Endothelial cell of umbilical vein (primary cell): Measurements from ENCODE around the gene PTCD1. TPM values are rescaled to one million over a fixed set of nuclear protein-coding genes. Genes with fewer than 3 reads are reported as not detected.

Source experiments
- BruUV-seq: library from RNA; stranded (reverse); fragments of 400-500 nt; replicated peaks from 2 replicates; lab custom pipeline; 2021; lab: Mats Ljungman, UMichigan
- CTCF ChIA-PET: fragments of 300-600, 350-600 bp; sonication (Branson Sonifier 250); formaldehyde crosslinking; loops from one replicate; lab custom pipeline; 2021; ENCODE audit warnings: antibody characterized with exemption, inconsistent platforms; lab: Charles Lee
- POLR2A ChIA-PET: fragments of 300-600, 350-600 bp; sonication (Branson Sonifier 250); formaldehyde crosslinking; loops from one replicate; lab custom pipeline; 2021; ENCODE audit warnings: antibody characterized with exemption, inconsistent platforms; lab: Charles Lee
- DNase-seq: peaks from one replicate; pipeline ENCODE4 v3.0.0-alpha.2; 2011; ENCODE audit warnings: low read depth, low spot score
- FAIRE-seq: peaks from 2 replicates; lab custom pipeline; 2011; peaks lifted over from hg19 to GRCh38; lab: Jason Lieb, UNC
- H2AFZ ChIP-seq: 2 replicates; pipeline ENCODE4 v1.6.0; 2012; ENCODE audit warnings: low read depth, low read length, control low read depth, inconsistent platforms
- H3K27ac ChIP-seq: 2 replicates; pipeline ENCODE4 v1.5.1; 2011; ENCODE audit warnings: low read depth, mild to moderate bottlenecking, control low read depth, low read length, moderate library complexity; ENCODE audit not compliant: insufficient read depth
- H3K27me3 ChIP-seq, 2 experiments: 2 replicates each; pipeline versions ENCODE4 v1.6.0 to v1.6.1; 2011; ENCODE audit warnings: low read length in 2 of 2, mixed read lengths in 1 of 2; ENCODE audit not compliant: control insufficient read depth in 2 of 2, insufficient read depth in 2 of 2
- H3K36me3 ChIP-seq, 2 experiments: 2 replicates in 1 of 2; 3 replicates in 1 of 2; pipeline ENCODE4 v1.5.1; 2011; ENCODE audit warnings: low read length in 2 of 2, mild to moderate bottlenecking in 1 of 2, moderate library complexity in 1 of 2; ENCODE audit not compliant: control insufficient read depth in 2 of 2, insufficient read depth in 2 of 2; ENCODE audit errors: extremely low read depth in 1 of 2
- H3K4me1 ChIP-seq: 3 replicates; pipeline ENCODE4 v1.5.1; 2011; ENCODE audit warnings: mild to moderate bottlenecking, low read length; ENCODE audit not compliant: control insufficient read depth, insufficient read depth; ENCODE audit errors: extremely low read depth
- H3K4me2 ChIP-seq: 2 replicates; pipeline ENCODE4 v1.6.1; 2011; ENCODE audit warnings: low read length, control low read depth, mixed read lengths; ENCODE audit not compliant: insufficient read depth
- H3K4me3 ChIP-seq, 3 experiments: fragments of 200-600 bp in 1 of 3; sonication (generic), shearing (Covaris generic) in 1 of 3; replicated peaks in 1 of 3; 2 replicates each; pipeline ENCODE4 v1.5.1; 2011 to 2016; ENCODE audit warnings: control low read depth in 3 of 3, low read length in 3 of 3, mild to moderate bottlenecking in 2 of 3, inconsistent platforms in 1 of 3, low read depth in 1 of 3, moderate library complexity in 1 of 3; ENCODE audit not compliant: insufficient read depth in 1 of 3
- H3K79me2 ChIP-seq: 2 replicates; pipeline ENCODE4 v1.6.0; 2012; ENCODE audit warnings: low read length, inconsistent platforms; ENCODE audit not compliant: control insufficient read depth, insufficient read depth
- H3K9ac ChIP-seq: replicated peaks from 2 replicates; pipeline ENCODE3; 2011; ENCODE audit warnings: low read length, control low read depth; ENCODE audit not compliant: insufficient read depth; ENCODE audit errors: extremely low read depth
- H3K9me1 ChIP-seq: replicated peaks from 3 replicates; pipeline ENCODE4 v1.6.0; 2011; ENCODE audit warnings: mild to moderate bottlenecking, low read length; ENCODE audit not compliant: control insufficient read depth, insufficient read depth; ENCODE audit errors: extremely low read depth
- H3K9me3 ChIP-seq: replicated peaks from 2 replicates; pipeline ENCODE4 v1.5.1; 2012; ENCODE audit warnings: low read length, inconsistent platforms; ENCODE audit not compliant: control insufficient read depth, insufficient read depth
- H4K20me1 ChIP-seq: replicated peaks from 2 replicates; pipeline ENCODE3; 2011; ENCODE audit warnings: mild to moderate bottlenecking, low read length; ENCODE audit not compliant: control insufficient read depth, insufficient read depth; ENCODE audit errors: extremely low read depth
- JUN ChIP-seq: IDR thresholded peaks from 2 replicates; pipeline ENCODE4 v1.6.1; 2011; ENCODE audit warnings: borderline replicate concordance, low read depth; ENCODE audit not compliant: insufficient read length, insufficient read depth
- POLR2A ChIP-seq: IDR thresholded peaks from 2 replicates; pipeline ENCODE4 v1.6.1; 2012; ENCODE audit warnings: low read depth, mild to moderate bottlenecking, control low read depth, low read length
- POLR2AphosphoS5 ChIP-seq: IDR thresholded peaks from 2 replicates; pipeline ENCODE4 v1.6.1; 2012; ENCODE audit warnings: low read depth, mild to moderate bottlenecking, control low read depth, low read length, moderate library complexity; ENCODE audit not compliant: insufficient read depth
- dilution Hi-C: fragments of 300-500 bp; cut with MboI; formaldehyde crosslinking; loops from one replicate; pipeline ENCODE4 v1.15.0; 2019; ENCODE audit warnings: low sequenced_read_pairs; ENCODE audit not compliant: extremely low pct_ligation_motif_present
- intact Hi-C: fragments of 100-400 bp; cut with micrococcal nuclease; formaldehyde crosslinking; loops from one replicate; pipeline ENCODE4 v1.10.0; 2022
- polyA plus RNA-seq, 4 experiments: library from polyadenylated mRNA; depleted of rRNA in 3 of 4; stranded (reverse) in 3 of 4; unstranded in 1 of 4; fragments of >200 nt; gene quantifications; 2 replicates each; pipeline versions ENCODE4 v1.2.1 to v1.2.3, GENCODE V29; 2011 to 2012; ENCODE audit warnings: missing spikeins in 1 of 4
- total RNA-seq: library from RNA; stranded (reverse); gene quantifications from 2 replicates; pipeline ENCODE4 v1.2.3, GENCODE V29; 2021
- TF ChIP-seq, protein P1 (sequence below), 2 donors: IDR thresholded peaks; 1 replicate in 1 of 2; 2 replicates in 1 of 2; pipeline ENCODE4 v1.5.1; 2011; ENCODE audit warnings: low read length in 2 of 2, mild to moderate bottlenecking in 2 of 2, moderate library complexity in 2 of 2, control low read depth in 1 of 2, inconsistent platforms in 1 of 2, low read depth in 1 of 2; ENCODE audit not compliant: insufficient read depth in 1 of 2; ENCODE audit errors: extremely low read depth in 1 of 2
- TF ChIP-seq, protein P2 (sequence below): IDR thresholded peaks from 2 replicates; pipeline ENCODE4 v1.6.1; 2011; ENCODE audit not compliant: insufficient read depth, insufficient read length

PTCD1 gene
- total and polyA plus RNA-seq, 2 donors (not counting 3 experiments of a cell fraction or from before 2014, with no cell fraction given): 3.8 to 9.6 TPM

DNA sequence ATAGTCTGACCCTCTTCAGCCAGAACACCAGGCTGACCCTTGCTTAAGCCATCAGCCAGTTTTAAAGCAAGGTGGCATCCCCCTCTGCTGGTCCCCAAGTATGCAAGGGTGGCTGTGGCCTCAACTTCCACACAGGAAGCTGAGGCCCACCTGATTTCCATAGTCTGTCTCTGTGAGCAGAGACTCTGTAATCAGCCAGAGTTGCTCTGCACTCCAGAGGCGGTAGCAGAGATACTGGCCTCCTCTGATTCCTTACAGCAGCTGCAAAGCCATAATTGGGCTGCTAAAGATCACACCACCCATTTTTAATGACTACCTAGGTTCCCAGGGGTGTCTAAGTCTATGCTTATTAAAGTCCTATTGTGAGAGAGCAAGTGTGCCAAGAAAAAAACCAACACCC is 32.0 kb downstream of the PTCD1 start:
- no peaks in the 10 kb centered on the region for H3K9me1 ChIP-seq
- dilution Hi-C loops: no loop called here

More for the DNA sequence above, 32.0 kb downstream of the PTCD1 start:
- intact Hi-C loops: no loop called here
- TF ChIP-seq, protein P1, sequence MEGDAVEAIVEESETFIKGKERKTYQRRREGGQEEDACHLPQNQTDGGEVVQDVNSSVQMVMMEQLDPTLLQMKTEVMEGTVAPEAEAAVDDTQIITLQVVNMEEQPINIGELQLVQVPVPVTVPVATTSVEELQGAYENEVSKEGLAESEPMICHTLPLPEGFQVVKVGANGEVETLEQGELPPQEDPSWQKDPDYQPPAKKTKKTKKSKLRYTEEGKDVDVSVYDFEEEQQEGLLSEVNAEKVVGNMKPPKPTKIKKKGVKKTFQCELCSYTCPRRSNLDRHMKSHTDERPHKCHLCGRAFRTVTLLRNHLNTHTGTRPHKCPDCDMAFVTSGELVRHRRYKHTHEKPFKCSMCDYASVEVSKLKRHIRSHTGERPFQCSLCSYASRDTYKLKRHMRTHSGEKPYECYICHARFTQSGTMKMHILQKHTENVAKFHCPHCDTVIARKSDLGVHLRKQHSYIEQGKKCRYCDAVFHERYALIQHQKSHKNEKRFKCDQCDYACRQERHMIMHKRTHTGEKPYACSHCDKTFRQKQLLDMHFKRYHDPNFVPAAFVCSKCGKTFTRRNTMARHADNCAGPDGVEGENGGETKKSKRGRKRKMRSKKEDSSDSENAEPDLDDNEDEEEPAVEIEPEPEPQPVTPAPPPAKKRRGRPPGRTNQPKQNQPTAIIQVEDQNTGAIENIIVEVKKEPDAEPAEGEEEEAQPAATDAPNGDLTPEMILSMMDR (IDR thresholded peaks at IDR 0.05; ENCODE audit: extremely low read depth in 1 of 2, insufficient read depth in 1 of 2, low read depth in 1 of 2, low read length in 2 of 2): no peak
- TF ChIP-seq POLR2A (peak; percentile 33), POLR2AphosphoS5 (no peak), JUN (no peak)
- TF ChIP-seq, protein P2, sequence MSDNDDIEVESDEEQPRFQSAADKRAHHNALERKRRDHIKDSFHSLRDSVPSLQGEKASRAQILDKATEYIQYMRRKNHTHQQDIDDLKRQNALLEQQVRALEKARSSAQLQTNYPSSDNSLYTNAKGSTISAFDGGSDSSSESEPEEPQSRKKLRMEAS: no peak
- H3K4me2 ChIP-seq: peak overlapping the region; percentile 91
- no peaks in the 10 kb centered on the region for H3K9me3 ChIP-seq
- peaks cover 11 to 23% of the 10 kb centered on the region in 2 experiments for H3K36me3 ChIP-seq
- POLR2A ChIA-PET: no interaction called here
- H3K27me3 ChIP-seq: no peaks in the 10 kb centered on the region
- no peak overlapping the region for H3K4me3 ChIP-seq
- CTCF ChIA-PET: interaction anchor here (1.5 kb wide), 1 partner anchor 41 kb away, joined by 4 read pairs; no protein-coding TSS in a partner anchor
- no peak for FAIRE-seq
- BruUV-seq: no TSS peak
- no peak overlapping the region for H3K27ac ChIP-seq
- peaks cover 3% of the 10 kb centered on the region for H4K20me1 ChIP-seq
- H3K4me1 ChIP-seq: peaks cover 21% of the 10 kb centered on the region
- H3K9ac ChIP-seq: no peak overlapping the region
- peaks cover 76% of the 10 kb centered on the region for H3K79me2 ChIP-seq
- no peak for DNase-seq
- no peak overlapping the region for H2AFZ ChIP-seq
